ENCODE measurements around the gene FBXL4.

The FBXL4 gene

GRCh38 chr6:98947411-98948292 is at the start of gene FBXL4:
Gene FBXL4, minus strand, starts transcription at chr6:98947946. Its CDS starts 20,958 bp downstream, at chr6:98926988.
- DNase-seq = peak; percentile 76

- no peak for DNase-seq
Measured at GRCh38 chr6:98995116-98995515, 47.4 kb upstream of the FBXL4 start.

GRCh38 chr6:98992535-98992934 is 44.8 kb upstream of the FBXL4 start:
- DNase-seq = no peak

GRCh38 chr6:98986071-98986615 is 38.4 kb upstream of the FBXL4 start:
- DNase-seq = no peak

- DNase-seq = no peak
Measured at GRCh38 chr6:98985391-98985790, 37.6 kb upstream of the FBXL4 start.

- DNase-seq = no peak
Measured at GRCh38 chr6:98984121-98984520, 36.4 kb upstream of the FBXL4 start.

- DNase-seq = no peak
Measured at GRCh38 chr6:98981473-98981872, 33.7 kb upstream of the FBXL4 start.

GRCh38 chr6:98980819-98981218 is 33.1 kb upstream of the FBXL4 start:
- DNase-seq = no peak

- DNase-seq = no peak
Measured at GRCh38 chr6:98977671-98978292, 30.0 kb upstream of the FBXL4 start.

- no peak for DNase-seq
Measured at GRCh38 chr6:98976674-98977385, 29.1 kb upstream of the FBXL4 start.

- no peak for DNase-seq
Measured at GRCh38 chr6:98975421-98975820, 27.7 kb upstream of the FBXL4 start.

GRCh38 chr6:98974309-98974708 is 26.6 kb upstream of the FBXL4 start:
- no peak for DNase-seq

GRCh38 chr6:98973571-98973970 is 25.8 kb upstream of the FBXL4 start:
- DNase-seq = no peak

GRCh38 chr6:98971303-98971702 is 23.6 kb upstream of the FBXL4 start:
- DNase-seq = no peak

- no peak for DNase-seq
Measured at GRCh38 chr6:98970469-98970868, 22.7 kb upstream of the FBXL4 start.

GRCh38 chr6:98967616-98968015 is 19.9 kb upstream of the FBXL4 start:
- no peak for DNase-seq

GRCh38 chr6:98959631-98960030 is 11.9 kb upstream of the FBXL4 start:
- no peak for DNase-seq

GRCh38 chr6:98958776-98959175 is 11.0 kb upstream of the FBXL4 start:
- DNase-seq = no peak

- no peak for DNase-seq
Measured at GRCh38 chr6:98957450-98957849, 9.7 kb upstream of the FBXL4 start.

- DNase-seq = no peak
Measured at GRCh38 chr6:98949589-98949988, 1.8 kb upstream of the FBXL4 start.

GRCh38 chr6:98946879-98947410 is 801 bp downstream of the FBXL4 start:
- DNase-seq = no peak

GRCh38 chr6:98946266-98946878 is 1.4 kb downstream of the FBXL4 start:
- no peak for DNase-seq

Measured in NCI-H2227 treated with DMSO at 0.1 percent for 48 hours (cell line).